Fibroblast of skin of back (primary cell): ENCODE results near the gene ATXN3L. TPM values are rescaled to one million over a fixed set of nuclear protein-coding genes. Genes with fewer than 3 reads are reported as not detected.

Source experiments
- DNase-seq: peaks from one replicate; pipeline ENCODE4 v3.0.0-alpha.2; 2013
- polyA plus RNA-seq, 2 experiments: library from polyadenylated mRNA; unstranded; fragments of 120-200 nt; gene quantifications; one replicate each; pipeline ENCODE4 v1.2.1, GENCODE V29; 2013; ENCODE audit not compliant: insufficient read length in 2 of 2

ATXN3L gene
- polyA plus RNA-seq (2013, experiment 1 of 2; ENCODE audit: insufficient read length), result not detected
- not detected for polyA plus RNA-seq (2013, experiment 2 of 2; ENCODE audit: insufficient read length)

- DNase-seq, result no peak
Observed at GRCh38 chrX:13319953-13320352, at the start of gene ATXN3L. Gene ATXN3L, minus strand, starts transcription at chrX:13320053. Its CDS starts 119 bp downstream, at chrX:13319934.

DNA sequence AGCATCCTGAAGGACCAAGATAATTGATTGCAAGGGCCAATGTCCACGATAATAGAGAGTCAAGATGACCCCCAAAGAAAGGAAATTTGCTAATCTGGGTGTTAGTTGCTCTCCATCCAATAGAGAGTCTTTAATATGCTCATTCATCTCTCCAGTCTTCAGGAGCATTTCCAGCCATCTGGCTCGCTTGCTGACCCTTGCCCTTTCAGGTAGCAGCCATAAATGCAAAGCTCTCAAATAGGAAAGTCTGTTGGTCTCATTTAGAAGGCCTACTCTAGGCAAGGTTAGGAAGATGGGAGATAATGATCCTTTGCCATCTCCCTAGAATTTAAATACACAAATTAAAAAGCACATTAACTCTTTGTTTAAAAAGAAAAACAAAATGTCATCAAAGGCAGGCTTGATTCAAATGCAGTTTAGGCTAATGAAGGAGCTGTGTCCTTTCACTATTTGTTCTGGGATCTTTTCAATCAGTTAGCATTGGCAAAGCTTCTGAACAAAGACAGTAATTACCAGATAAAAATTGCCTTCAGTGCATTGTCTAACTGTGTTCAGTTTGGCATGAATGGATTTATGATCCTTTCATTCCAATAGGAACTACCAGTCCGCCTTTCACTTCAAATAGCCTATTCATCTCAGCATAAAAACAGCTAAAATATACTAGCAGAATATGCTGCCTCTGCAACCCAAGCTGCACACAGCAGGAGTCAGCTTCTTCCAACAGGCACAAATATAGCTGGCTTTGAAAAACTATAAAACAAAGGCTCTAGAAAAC is 49.6 kb upstream of the ATXN3L start:
- DNase-seq, result no peak

DNA sequence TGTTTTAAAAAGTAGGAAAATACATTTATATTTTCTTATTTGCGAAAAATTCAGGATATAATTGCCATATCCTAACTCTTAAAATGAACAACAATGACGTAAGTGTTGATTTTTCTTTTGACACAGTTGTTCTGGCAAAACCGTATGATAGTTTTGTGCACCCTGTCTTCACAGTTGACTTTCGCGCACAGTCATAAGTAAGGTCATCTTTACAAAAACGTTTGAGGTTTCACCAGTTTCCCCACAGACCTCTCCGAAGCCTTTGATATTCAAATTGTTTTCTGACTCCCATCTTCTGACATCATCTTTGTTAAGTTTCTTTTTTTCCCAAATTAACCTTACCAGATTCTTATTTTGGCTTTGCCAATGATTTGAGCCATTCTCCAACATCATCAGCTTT is 48.1 kb upstream of the ATXN3L start:
- no peak for DNase-seq

- DNase-seq, result no peak
Observed at GRCh38 chrX:13366698-13367097, 46.8 kb upstream of the ATXN3L start.

GRCh38 chrX:13365161-13365560 is 45.3 kb upstream of the ATXN3L start:
- no peak for DNase-seq

DNA sequence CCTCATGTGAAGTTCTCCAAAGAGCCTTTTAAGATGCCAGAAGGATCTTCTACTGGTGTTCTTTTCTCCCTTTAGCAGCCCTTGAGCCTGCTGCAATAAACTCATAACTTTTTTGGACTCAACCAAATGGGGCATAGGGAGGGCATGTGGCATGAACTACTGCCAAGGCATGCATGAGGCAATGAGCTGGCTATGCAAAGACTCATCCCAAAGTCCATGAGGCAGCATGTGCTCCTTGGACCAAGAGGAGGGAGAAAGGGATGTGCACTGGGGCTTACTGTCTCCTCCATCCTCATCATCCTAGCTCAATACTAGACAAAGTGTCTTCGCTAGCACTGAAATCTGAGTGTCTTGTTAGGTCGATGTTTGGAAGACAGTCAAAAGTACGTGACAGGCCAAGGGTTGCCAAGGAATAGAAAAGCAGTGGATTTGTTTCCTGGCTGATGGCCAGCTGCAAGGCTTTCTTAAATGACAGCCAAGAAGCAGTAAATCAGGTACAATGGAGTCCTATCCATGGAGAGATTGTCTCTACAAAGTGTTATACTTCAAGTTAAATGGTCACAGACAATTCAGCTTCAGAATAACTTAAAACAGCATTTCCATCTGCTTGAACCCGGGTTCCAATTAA is 44.5 kb upstream of the ATXN3L start:
- DNase-seq, result no peak

DNA sequence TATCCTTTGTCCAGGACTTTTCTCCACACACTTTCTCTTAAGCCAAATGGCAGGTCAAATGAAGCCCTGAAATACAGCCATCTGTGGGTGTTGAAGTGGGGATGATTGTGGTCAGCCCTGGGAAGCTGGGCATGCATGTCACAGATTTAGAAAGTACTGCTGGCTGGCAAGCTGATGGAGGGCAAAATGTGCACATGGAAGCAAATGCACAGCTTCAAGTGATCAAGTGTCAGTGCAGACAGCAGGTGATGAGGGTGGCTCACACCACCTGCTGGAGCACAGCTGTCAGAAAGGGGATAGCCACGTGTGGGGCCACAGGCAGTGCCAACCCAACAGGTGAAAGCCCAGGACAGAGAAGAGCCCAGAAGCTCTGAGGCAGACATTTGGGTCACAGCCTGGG is 40.3 kb upstream of the ATXN3L start:
- no peak for DNase-seq

DNA sequence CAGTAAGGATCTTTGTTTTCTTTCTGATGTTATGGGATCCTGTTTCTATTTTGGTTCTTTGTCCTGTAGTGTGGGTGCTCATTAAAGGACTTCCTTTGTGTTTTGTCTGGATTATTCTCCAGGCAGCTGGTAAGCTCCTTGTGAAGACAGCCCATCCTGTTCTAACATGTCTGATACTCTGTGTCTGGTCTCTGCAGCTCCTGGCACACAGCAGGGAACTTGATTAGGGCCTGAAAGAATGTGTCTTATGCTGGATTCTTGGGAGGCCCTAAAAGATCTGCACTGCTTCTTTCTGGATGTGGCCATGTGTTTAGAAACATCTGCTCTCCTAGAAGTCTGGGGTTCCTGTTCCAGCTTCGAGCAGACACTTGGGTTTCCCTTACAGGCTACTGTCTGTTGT is 38.1 kb upstream of the ATXN3L start:
- peak; percentile 59 for DNase-seq

GRCh38 chrX:13346646-13347045 is 26.8 kb upstream of the ATXN3L start:
- DNase-seq, result no peak

- DNase-seq, result no peak
Observed at GRCh38 chrX:13345438-13345837, 25.6 kb upstream of the ATXN3L start.

GRCh38 chrX:13345037-13345436 is 25.2 kb upstream of the ATXN3L start:
- no peak for DNase-seq

DNA sequence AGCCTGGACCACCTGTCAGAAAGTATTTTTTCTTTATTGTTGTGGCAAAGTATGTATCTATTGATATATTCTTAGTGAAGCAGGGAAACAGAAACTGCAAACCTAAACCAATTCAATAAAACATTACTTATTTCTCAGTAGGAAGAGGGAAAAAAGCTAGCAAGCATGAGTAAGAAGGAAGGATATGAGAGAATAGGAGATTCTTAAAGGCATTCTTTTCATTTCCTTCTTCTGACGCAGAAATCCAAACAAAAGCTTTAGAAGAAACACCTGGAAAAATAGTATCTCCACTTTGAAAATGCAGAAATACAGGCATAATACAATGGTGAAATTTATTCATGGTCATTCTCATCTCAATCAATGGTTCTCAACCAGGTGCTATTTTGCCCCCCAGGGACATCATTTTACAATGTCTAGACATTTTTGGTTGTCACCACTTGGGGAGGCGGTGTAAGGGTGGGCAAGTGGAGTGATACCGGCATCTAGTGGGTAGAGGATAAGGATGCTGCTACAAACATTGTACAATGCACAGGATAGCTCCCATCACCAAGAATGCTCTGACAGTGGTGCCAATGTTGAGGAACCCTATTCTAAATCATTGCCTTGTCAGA is 21.7 kb upstream of the ATXN3L start:
- peak; percentile 50 for DNase-seq

- DNase-seq, result peak; percentile 21
Observed at GRCh38 chrX:13340182-13340791, 20.4 kb upstream of the ATXN3L start.

GRCh38 chrX:13339607-13340006 is 19.8 kb upstream of the ATXN3L start:
- DNase-seq, result no peak

GRCh38 chrX:13338996-13339515 is 19.2 kb upstream of the ATXN3L start:
- DNase-seq, result no peak

DNA sequence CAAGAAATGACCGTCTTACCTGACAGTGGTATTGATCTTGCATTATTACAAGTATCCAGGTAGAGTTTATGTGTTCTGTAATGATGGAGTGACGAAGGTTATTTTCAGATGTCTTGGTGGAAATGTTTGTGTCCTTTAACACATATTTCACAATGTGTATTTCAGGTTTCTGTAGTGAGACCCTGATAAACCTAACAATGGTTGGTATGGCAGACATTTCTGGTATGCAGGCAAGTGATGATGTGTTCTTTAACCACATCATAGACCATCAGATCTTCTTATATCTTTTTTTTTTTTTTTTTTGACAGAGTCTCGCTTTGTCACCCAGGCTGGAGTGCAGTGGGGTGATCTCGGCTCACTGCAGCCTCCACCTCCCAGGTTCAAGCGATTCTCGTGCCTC is 14.6 kb upstream of the ATXN3L start:
- peak; percentile 21 for DNase-seq

- DNase-seq, result no peak
Observed at GRCh38 chrX:13330446-13330845, 10.6 kb upstream of the ATXN3L start.

- DNase-seq, result no peak
Observed at GRCh38 chrX:13327666-13328065, 7.8 kb upstream of the ATXN3L start.

DNA sequence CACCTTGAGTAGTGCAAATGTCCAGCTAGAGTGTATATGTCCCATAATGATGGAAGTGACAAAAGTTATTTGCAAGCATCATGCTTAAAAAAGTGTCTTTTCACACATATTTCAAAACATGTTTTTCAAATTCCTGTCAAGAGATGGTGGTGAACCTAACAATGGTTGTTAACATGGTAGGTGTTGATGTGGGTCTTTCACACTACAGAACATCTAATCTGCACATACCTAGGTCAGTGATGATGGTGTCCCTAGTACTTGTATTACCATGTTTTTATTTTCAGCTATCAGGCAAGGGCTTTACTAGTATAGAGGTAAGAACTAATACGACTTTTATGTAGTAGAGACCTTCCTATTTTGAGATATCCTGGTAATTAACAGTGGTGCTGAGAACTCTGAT is 3.4 kb upstream of the ATXN3L start:
- no peak for DNase-seq

GRCh38 chrX:13317366-13317765 is 2.5 kb downstream of the ATXN3L start:
- DNase-seq, result no peak

- DNase-seq, result no peak
Observed at GRCh38 chrX:13311560-13311959, 8.3 kb downstream of the ATXN3L start.

DNA sequence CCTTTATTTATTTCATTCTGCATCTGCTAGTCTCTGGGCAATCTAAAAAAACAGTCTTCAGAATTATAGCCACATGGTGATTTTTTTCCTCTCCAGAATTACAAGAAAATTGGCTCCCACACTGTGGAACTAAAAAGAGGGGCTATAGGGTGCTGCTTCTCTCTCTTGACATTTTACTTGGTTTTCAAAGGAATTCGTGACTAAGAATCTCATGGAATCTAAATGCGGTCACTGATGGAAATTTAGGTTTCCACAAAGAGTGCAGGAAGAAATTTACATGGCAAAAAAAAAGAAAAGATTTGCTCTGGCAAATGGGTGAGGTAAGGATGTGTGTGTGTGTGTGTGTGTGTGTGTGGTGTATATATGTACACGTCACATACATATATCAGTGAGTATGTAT is 10.2 kb downstream of the ATXN3L start:
- no peak for DNase-seq

DNA sequence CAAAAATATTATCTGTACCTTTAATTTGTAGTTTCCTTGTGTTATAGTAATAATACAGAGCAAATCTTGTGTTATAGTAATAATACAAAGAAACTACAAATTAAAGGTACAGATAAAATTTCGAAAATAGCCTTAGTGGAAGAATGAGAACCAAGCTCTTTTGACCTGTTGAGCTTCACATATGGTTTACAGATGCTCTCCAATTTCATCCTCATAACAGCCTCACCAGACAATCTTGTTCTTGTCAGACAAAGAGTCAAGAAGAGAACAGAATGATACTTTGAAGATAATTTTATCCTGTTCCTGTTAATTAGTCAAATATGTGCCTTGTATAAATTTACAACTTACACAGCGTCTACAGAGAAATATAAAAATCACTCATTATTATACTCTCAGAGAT is 12.8 kb downstream of the ATXN3L start:
- no peak for DNase-seq
